Hematopoietic multipotent progenitor cell treated with erythropoietin and hydrocortisone succinate and interleukin-3 and kit ligand, for 8 days (in vitro differentiated cells): ENCODE measurements around the gene DDX43.
A peak's percentile ranks its signal among the peaks of the same experiment; 100 is the strongest.
"Not testable (repeated sequence)": the region's sequence is repeated elsewhere in the genome, so short reads cannot be mapped to it uniquely, and the experiment has no call there.

Experiments
- DNase-seq: peaks from one replicate; pipeline ENCODE4 v3.0.0-alpha.2; 2015

The DDX43 gene

GRCh38 chr6:73389854-73390253 is 4.8 kb upstream of the DDX43 start:
- no peak for DNase-seq

- no peak for DNase-seq
These were observed 3.0 kb upstream of the DDX43 start for GRCh38 chr6:73391675-73392074.

- not testable (repeated sequence) for DNase-seq
These were observed 2.4 kb upstream of the DDX43 start for GRCh38 chr6:73392188-73392587.

GRCh38 chr6:73393278-73393677 is 1.4 kb upstream of the DDX43 start:
- DNase-seq: no peak

- no peak for DNase-seq
These were observed 1.2 kb downstream of the DDX43 start for GRCh38 chr6:73395875-73396274.

- DNase-seq: no peak
These were observed 6.0 kb downstream of the DDX43 start for GRCh38 chr6:73400656-73401055.

GRCh38 chr6:73409395-73409794 is 14.8 kb downstream of the DDX43 start:
- no peak for DNase-seq

- DNase-seq: no peak
These were observed 18.5 kb downstream of the DDX43 start for GRCh38 chr6:73413102-73413501.

GRCh38 chr6:73418081-73418741 is 23.6 kb downstream of the DDX43 start:
- DNase-seq: peak; percentile 31

GRCh38 chr6:73421534-73421933 is 26.9 kb downstream of the DDX43 start:
- no peak for DNase-seq

GRCh38 chr6:73435236-73435635 is 40.6 kb downstream of the DDX43 start:
- DNase-seq: no peak

- peak; percentile 45 for DNase-seq
These were observed 48.9 kb downstream of the DDX43 start for GRCh38 chr6:73443555-73443954.

- DNase-seq: peak; percentile 61
These were observed 56.8 kb downstream of the DDX43 start for GRCh38 chr6:73451223-73452106.

GRCh38 chr6:73452107-73452461 is 57.5 kb downstream of the DDX43 start, which contains the start of gene CGAS:
CGAS (minus strand) TSS chr6:73452297; CDS start chr6:73452181, 116 bp downstream.
- peak; percentile 84 for DNase-seq

- DNase-seq: peak; percentile 44
These were observed 61.4 kb downstream of the DDX43 start for GRCh38 chr6:73455865-73456629.

GRCh38 chr6:73459474-73459873 is 64.8 kb downstream of the DDX43 start:
- DNase-seq: peak; percentile 84

GRCh38 chr6:73460056-73460455 is 65.4 kb downstream of the DDX43 start:
- DNase-seq: peak; percentile 66

- DNase-seq: peak; percentile 96
These were observed 67.1 kb downstream of the DDX43 start, which contains the start of gene MTO1 for GRCh38 chr6:73461537-73462350. MTO1 (plus strand) TSS chr6:73461737; CDS start chr6:73461855, 118 bp downstream.
